NCI-H526 treated with DMSO at 0.1 percent for 48 hours (cell line): ENCODE measurements around the gene P2RY12.
A peak's percentile ranks its signal among the peaks of the same experiment; 100 is the strongest.

ENCODE experiments used
- DNase-seq: peaks from one replicate; lab custom pipeline; 2025; lab: John Stamatoyannopoulos, UW

The P2RY12 gene

GRCh38 chr3:151384741-151385174 lies at the start of gene P2RY12:
Gene P2RY12 (minus strand): TSS chr3:151384753. CDS start chr3:151338845, 45,908 bp downstream.
- DNase-seq, result no peak

GRCh38 chr3:151432616-151433372 lies 48.2 kb upstream of the P2RY12 start:
- DNase-seq, result no peak

- DNase-seq, result peak; percentile 47
These were observed 47.4 kb upstream of the P2RY12 start for GRCh38 chr3:151431940-151432339.

- no peak for DNase-seq
These were observed 46.4 kb upstream of the P2RY12 start for GRCh38 chr3:151430821-151431484.

- no peak for DNase-seq
These were observed 43.8 kb upstream of the P2RY12 start for GRCh38 chr3:151428386-151428785.

- DNase-seq, result no peak
These were observed 41.7 kb upstream of the P2RY12 start for GRCh38 chr3:151426341-151426657.

GRCh38 chr3:151425627-151426340 lies 41.2 kb upstream of the P2RY12 start:
- no peak for DNase-seq

- DNase-seq, result no peak
These were observed 38.5 kb upstream of the P2RY12 start for GRCh38 chr3:151423091-151423490.

GRCh38 chr3:151421938-151422337 lies 37.4 kb upstream of the P2RY12 start:
- DNase-seq, result no peak

GRCh38 chr3:151419806-151420205 lies 35.3 kb upstream of the P2RY12 start:
- no peak for DNase-seq

- no peak for DNase-seq
These were observed 30.7 kb upstream of the P2RY12 start for GRCh38 chr3:151415289-151415688.

- DNase-seq, result no peak
These were observed 28.4 kb upstream of the P2RY12 start for GRCh38 chr3:151412989-151413388.

GRCh38 chr3:151410891-151411559 lies 26.5 kb upstream of the P2RY12 start:
- DNase-seq, result no peak

- no peak for DNase-seq
These were observed 23.4 kb upstream of the P2RY12 start for GRCh38 chr3:151407928-151408327.

- DNase-seq, result no peak
These were observed 19.8 kb upstream of the P2RY12 start for GRCh38 chr3:151404316-151404715.

- DNase-seq, result no peak
These were observed 18.7 kb upstream of the P2RY12 start for GRCh38 chr3:151403246-151403645.

- no peak for DNase-seq
These were observed 17.8 kb upstream of the P2RY12 start for GRCh38 chr3:151402349-151402748.

- DNase-seq, result no peak
These were observed 15.8 kb upstream of the P2RY12 start for GRCh38 chr3:151400341-151400740.

- no peak for DNase-seq
These were observed 14.3 kb upstream of the P2RY12 start for GRCh38 chr3:151398895-151399294.

- no peak for DNase-seq
These were observed 11.3 kb upstream of the P2RY12 start for GRCh38 chr3:151395806-151396205.

GRCh38 chr3:151394611-151395010 lies 10.1 kb upstream of the P2RY12 start:
- DNase-seq, result no peak

GRCh38 chr3:151393941-151394340 lies 9.4 kb upstream of the P2RY12 start:
- no peak for DNase-seq
